ENCODE data around the gene SLC2A4RG. TPM values are rescaled to one million over a fixed set of nuclear protein-coding genes. Genes with fewer than 3 reads are reported as not detected.

The SLC2A4RG gene
- total and polyA plus RNA-seq, 2 of the 13 experiments (the other 11 are each of a cell fraction or from before 2014, with no cell fraction given): 91.4 to 95.9 TPM

- TF ChIP-seq ZNF710 (CRISPR knock-in tag; IDR thresholded peaks at IDR 0.05; ENCODE audit: borderline replicate concordance) (peak; percentile 86; the same call in 1 of the 2 replicates), DNMT1 (CRISPR knock-in tag; IDR thresholded peaks at IDR 0.05) (peak; percentile 33; the same call in 1 of the 2 replicates), POLR2G (IDR thresholded peaks at IDR 0.05; ENCODE audit: low read depth, low read length) (peak; percentile 87), ZNF143 (CRISPR knock-in tag; IDR thresholded peaks at IDR 0.05) (peak; percentile 71), REL (CRISPR knock-in tag; conservative IDR thresholded peaks at IDR 0.05) (no peak), ZNF335 (CRISPR knock-in tag; IDR thresholded peaks at IDR 0.05) (peak; percentile 86; the same call in 1 of the 2 replicates), ZNF260 (CRISPR knock-in tag; IDR thresholded peaks at IDR 0.05; ENCODE audit: borderline replicate concordance, low read depth) (no peak), RFXAP (CRISPR knock-in tag; IDR thresholded peaks at IDR 0.05; ENCODE audit: borderline replicate concordance) (peak; percentile 96), SATB2 (CRISPR knock-in tag; IDR thresholded peaks at IDR 0.05) (peak; percentile 97), TBX3 (IDR thresholded peaks at IDR 0.05; ENCODE audit: borderline replicate concordance) (peak; percentile 57; the same call in 1 of the 2 replicates), ZNF513 (CRISPR knock-in tag; conservative IDR thresholded peaks at IDR 0.05) (0 out of 2 replicates have a peak, but pooled peaks have one; percentile 64), ZBTB8A (CRISPR knock-in tag; IDR thresholded peaks at IDR 0.05; ENCODE audit: borderline replicate concordance, low read depth) (peak; percentile 82; the same call in 1 of the 2 replicates), ZNF224 (CRISPR knock-in tag; IDR thresholded peaks at IDR 0.05) (peak; percentile 15; the same call in 1 of the 2 replicates), NFIB (CRISPR knock-in tag; IDR thresholded peaks at IDR 0.05; ENCODE audit: borderline replicate concordance) (peak; percentile 86; the same call in 1 of the 2 replicates), PLRG1 (conservative IDR thresholded peaks at IDR 0.05) (no peak), ZNF737 (CRISPR knock-in tag; IDR thresholded peaks at IDR 0.05; ENCODE audit: borderline replicate concordance) (peak; percentile 81), NR2F6 (IDR thresholded peaks at IDR 0.05) (no peak; the same call in 1 of the 2 replicates), NR2F6 (CRISPR knock-in tag; IDR thresholded peaks at IDR 0.05) (peak; percentile 87), JUND (CRISPR knock-in tag; IDR thresholded peaks at IDR 0.05) (peak; percentile 75), ZNF468 (CRISPR knock-in tag; IDR thresholded peaks at IDR 0.05) (peak; percentile 56; the same call in 1 of the 2 replicates), CERS6 (CRISPR knock-in tag; IDR thresholded peaks at IDR 0.05) (peak; percentile 77; the same call in 1 of the 2 replicates), PAWR (CRISPR knock-in tag; IDR thresholded peaks at IDR 0.05; ENCODE audit: borderline replicate concordance) (peak; percentile 92; the same call in 1 of the 2 replicates), TFAP4 (IDR thresholded peaks at IDR 0.05; ENCODE audit: borderline replicate concordance, low read depth) (peak; percentile 97), ZNF331 (CRISPR knock-in tag; IDR thresholded peaks at IDR 0.05) (peak; percentile 97), ZZZ3 (CRISPR knock-in tag; IDR thresholded peaks at IDR 0.05; ENCODE audit: borderline replicate concordance) (peak; percentile 68), ZNF768 (CRISPR knock-in tag; IDR thresholded peaks at IDR 0.05) (peak; percentile 86; the same call in 1 of the 2 replicates)
Measured at GRCh38 chr20:63740627-63741353, 1.2 kb downstream of the SLC2A4RG start (continued).

All from HepG2 (cell line).